ENCODE measurements around the gene CASR. TPM values are rescaled to one million over a fixed set of nuclear protein-coding genes. Genes with fewer than 3 reads are reported as not detected.

Gene CASR
- total and polyA plus RNA-seq, 2 of the 4 experiments (the other 2 are of a cell fraction), result not detected

- intact Hi-C loops (cut with micrococcal nuclease) (no loop called here), in situ Hi-C loops (cut with MboI; ENCODE audit: low sequenced_read_pairs) (no loop called here), dilution Hi-C loops (cut with HindIII; ENCODE audit: low sequenced_read_pairs, unreplicated experiment) (no loop called here)
- no peak overlapping the region for H3K56ac ChIP-seq (ENCODE audit: extremely low read depth, insufficient read depth, low read length)
- no peak for ATAC-seq (ENCODE audit: low read depth)
- H4K20me1 ChIP-seq (ENCODE audit: insufficient read depth, low read length), result no peaks in the 10 kb centered on the region
- no peak overlapping the region for H3K9ac ChIP-seq (ENCODE audit: low read depth, low read length)
- no peak overlapping the region for H2BK20ac ChIP-seq (ENCODE audit: low read depth, low read length)
- CTCF ChIA-PET, result no interaction called here
- H3K27ac ChIP-seq (ENCODE audit: insufficient read depth, low read length), result no peak overlapping the region
- POLR2A ChIA-PET (ENCODE audit: unreplicated experiment), result no interaction called here
- no peak overlapping the region for H2BK120ac ChIP-seq (ENCODE audit: low read depth, low read length)
- H3K9me3 ChIP-seq (ENCODE audit: control insufficient read depth, insufficient read depth, low read length), result no peaks in the 10 kb centered on the region
- no peak overlapping the region for H2BK15ac ChIP-seq (ENCODE audit: low read depth, low read length)
- H3K27me3 ChIP-seq (ENCODE audit: control insufficient read depth, insufficient read depth, low read length), result no peaks in the 10 kb centered on the region; the same call in 1 of the 2 replicates
- no peaks in the 10 kb centered on the region for H3K9me1 ChIP-seq (ENCODE audit: insufficient read depth, low read length)
- no TSS peak for BruUV-seq (replicated peaks)
- no peak for DNase-seq
- no peaks in the 10 kb centered on the region for H3K4me1 ChIP-seq (ENCODE audit: control insufficient read depth, insufficient read depth, low read length)
- H3K79me1 ChIP-seq (ENCODE audit: low read depth in 1 of 2, low read length in 2 of 2), result no peaks in the 10 kb centered on the region
- H4K5ac ChIP-seq (ENCODE audit: low read depth, low read length), result no peak overlapping the region
- no peak overlapping the region for H3K4ac ChIP-seq (ENCODE audit: low read depth, low read length)
- TF ChIP-seq RAD21 (IDR thresholded peaks at IDR 0.05; ENCODE audit: low read length), result no peak
- H2AFZ ChIP-seq (replicated peaks; ENCODE audit: low read length, poor library complexity), result no peak overlapping the region
- H3K14ac ChIP-seq (replicated peaks; ENCODE audit: low read depth, low read length), result no peak overlapping the region
- H4K91ac ChIP-seq (ENCODE audit: insufficient read depth, low read depth, low read length), result no peak overlapping the region
- H2AK9ac ChIP-seq (replicated peaks; ENCODE audit: low read depth, low read length, poor library complexity), result no peak overlapping the region
- H3K36me3 ChIP-seq (ENCODE audit: control insufficient read depth, insufficient read depth, low read length), result no peaks in the 10 kb centered on the region
- no peak overlapping the region for H3K23ac ChIP-seq (ENCODE audit: low read depth, low read length)
- H3K4me2 ChIP-seq (ENCODE audit: low read depth, low read length), result no peak overlapping the region
- no peak overlapping the region for H2BK5ac ChIP-seq (ENCODE audit: low read depth, low read length, poor library complexity, severe bottlenecking)
- no peak overlapping the region for H3K18ac ChIP-seq (ENCODE audit: low read depth, low read length)
- H2AK5ac ChIP-seq (ENCODE audit: low read depth, low read length), result no peak overlapping the region
- WGBS, 2 experiments (ENCODE audit: extremely low coverage in 2 of 2, insufficient read length in 1 of 2), result 20% methylated on average over 1 of the region's 5 CpGs; no CpG with 5 or more reads in 1 of the 2 experiments
- no peak overlapping the region for H4K8ac ChIP-seq (ENCODE audit: low read depth in 2 of 2, low read length in 2 of 2)
- H3K4me3 ChIP-seq (ENCODE audit: insufficient read depth, low read depth, low read length), result no peak overlapping the region
Measured at GRCh38 chr3:122316368-122316767, 132.9 kb downstream of the CASR start.

Measured in IMR-90 (cell line).